Measurements from ENCODE around the gene STRBP.

GRCh38 chr9:123187131-123187530 lies 81.3 kb downstream of the STRBP start:
- no peak for TF ChIP-seq EZH2 (IDR thresholded peaks at IDR 0.05; ENCODE audit: borderline replicate concordance, low read depth, low read length, severe bottlenecking)
- no peak for TF ChIP-seq CTCF (IDR thresholded peaks at IDR 0.05; ENCODE audit: borderline replicate concordance, extremely low read depth, low read length, poor library complexity, severe bottlenecking)
